HG02943 (cell line): ENCODE data around the gene CAMK2N1.

Experiments
- ATAC-seq: cut with Tn5 transposase; IDR thresholded peaks from one replicate; pipeline ENCODE4 v1.9.1; 2021; ENCODE audit warnings: mild to moderate bottlenecking, low read depth, moderate library complexity; ENCODE audit not compliant: unreplicated experiment

CAMK2N1 gene

DNA sequence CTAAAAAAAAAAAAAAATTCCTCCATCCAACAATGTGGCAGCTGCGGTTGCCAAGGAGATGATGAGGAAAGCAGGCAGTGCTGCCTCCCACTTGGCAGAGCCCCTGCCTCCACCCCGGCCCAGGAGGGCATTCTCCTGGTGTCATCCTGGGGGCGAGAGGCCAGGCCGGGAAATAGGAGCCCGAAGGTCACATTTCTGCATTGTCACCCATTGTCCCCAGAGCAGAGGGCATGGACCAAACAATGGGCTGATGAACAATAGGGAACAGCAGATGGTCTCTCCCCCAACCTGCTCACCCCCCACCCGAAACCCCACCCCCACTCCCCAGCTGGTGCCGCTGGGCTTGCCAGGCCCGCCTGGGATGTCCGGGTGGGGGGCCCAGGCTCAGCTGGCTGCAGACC, 37.3 kb downstream of the CAMK2N1 start:
- ATAC-seq, result no peak

DNA sequence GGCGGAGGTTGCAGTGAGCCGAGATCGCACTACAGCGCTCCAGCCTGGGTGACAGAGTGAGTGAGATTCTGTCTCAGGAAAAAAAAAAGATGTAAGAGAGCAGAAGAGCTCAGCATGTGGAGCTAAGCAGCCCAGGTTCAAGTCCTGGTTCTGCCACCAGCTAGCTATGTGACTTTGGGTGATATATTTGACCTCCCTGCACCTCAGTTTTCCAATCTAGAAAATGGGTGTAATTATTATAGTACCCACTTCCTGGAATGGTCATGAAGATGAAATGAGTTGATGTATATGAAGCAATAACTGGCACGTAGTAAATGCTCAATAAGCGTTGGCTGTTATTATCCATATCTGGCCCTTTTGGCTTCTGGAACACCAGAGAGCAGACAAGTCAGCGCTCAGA, 38.2 kb downstream of the CAMK2N1 start:
- ATAC-seq, result no peak

DNA sequence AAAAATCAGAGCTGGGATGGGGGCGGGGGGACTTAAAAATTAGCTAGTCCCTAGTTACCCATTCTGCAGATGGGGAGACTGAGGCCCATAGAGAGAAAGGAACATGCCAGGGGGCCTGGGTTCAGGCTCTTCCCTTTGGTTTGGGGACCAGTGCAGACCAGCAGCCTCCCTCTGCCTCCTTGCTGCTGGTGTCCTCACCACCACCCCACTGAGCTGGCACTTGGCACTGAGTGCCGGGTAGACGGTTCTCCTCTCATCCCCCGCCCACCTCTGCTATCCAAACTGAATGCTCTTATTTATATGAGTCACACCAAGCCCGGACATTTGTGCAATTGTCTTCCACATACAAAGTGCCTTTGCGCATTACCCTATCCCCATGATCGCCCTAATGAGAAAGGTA, 39.2 kb downstream of the CAMK2N1 start:
- ATAC-seq, result no peak

DNA sequence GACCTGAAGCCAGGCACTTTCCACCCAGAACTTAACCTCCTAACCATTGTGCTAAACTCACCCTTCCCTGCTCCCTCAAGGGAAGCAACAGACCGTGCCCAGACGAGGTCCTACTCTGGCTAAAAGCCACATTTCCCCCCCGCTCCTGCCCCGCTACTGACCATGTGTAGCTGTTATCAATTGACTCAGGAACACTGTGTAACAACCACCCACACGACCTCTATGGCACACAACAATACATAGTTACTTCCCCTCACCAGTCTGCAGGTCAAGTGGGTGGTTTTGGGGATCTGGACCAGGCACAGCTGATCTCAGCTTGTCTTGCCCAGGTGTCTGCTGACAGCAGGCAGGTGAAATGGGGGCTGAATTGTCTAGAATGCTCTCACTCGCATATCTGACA, 40.1 kb downstream of the CAMK2N1 start:
- no peak for ATAC-seq

DNA sequence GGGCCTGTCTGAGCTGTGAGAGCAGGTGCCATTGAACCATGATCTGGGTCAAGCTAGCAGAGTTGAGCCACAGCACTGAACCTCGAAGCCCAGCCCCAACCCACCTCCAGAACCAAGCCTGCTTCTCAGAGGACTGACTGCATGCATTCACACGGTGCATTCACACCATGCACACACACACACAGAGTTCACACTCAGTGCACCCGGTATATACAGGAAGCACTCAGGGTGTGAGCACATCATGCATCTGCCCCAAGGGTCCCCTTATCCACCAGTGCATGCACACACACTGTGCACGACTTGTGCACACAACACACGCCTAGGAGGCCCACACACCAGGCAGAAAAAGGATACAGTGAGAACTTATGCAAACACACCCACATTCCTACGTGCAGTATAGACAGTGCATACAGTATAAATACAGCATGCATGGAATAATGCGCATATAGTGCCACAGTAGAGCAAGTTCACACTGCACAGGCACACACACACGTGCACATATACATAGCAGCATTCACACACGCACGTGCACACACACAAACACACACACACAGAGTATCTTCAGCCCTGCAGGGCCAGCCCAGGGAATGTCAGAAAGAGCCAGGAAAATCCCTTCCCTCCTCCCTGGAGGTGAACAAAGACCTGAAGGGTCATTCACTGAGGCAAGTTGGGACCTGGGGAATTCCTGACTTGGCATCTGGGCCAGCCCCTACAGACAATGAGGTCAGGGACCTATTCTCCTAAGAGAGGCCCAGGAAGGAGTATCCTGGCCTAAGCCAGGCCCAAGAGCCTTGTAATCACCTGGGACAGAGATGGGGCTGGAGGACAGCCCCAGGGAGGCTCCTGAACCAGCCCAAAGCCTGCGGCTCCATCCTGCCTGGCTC, 42.1 kb downstream of the CAMK2N1 start:
- no peak for ATAC-seq

DNA sequence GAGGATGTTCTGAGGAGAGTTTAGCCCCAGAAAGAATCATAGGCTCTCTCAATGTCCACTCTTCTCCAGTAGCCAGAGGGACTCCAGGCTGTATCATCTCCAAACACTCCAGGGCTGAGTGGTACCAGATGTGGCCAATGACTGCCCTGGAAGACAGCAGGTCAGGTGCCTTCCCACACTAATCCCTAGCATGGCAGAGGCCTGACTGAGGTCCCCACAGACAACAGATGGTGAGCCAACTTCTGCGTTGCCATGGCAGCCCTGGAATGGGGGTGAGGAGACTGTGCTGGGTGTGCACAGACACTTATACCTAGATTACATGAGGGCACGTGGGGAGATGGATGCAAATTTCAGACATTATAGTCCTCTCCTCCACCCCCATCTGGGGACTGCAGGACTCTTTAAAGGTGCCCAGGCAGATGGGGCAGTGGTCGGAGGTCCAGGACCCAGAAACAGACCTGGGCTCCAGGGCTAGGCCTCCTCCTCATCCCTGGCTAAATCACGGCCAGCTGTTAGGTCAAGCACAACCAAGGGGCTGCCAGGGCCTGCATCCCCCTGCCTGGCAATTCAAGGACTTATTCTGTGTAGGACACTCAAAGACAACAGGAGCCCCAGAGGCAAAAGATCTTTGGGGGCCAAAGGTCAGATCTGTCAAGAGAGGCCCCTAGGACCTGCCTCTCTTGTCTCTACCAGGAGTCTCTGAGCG, 42.9 kb downstream of the CAMK2N1 start:
- ATAC-seq, result no peak

DNA sequence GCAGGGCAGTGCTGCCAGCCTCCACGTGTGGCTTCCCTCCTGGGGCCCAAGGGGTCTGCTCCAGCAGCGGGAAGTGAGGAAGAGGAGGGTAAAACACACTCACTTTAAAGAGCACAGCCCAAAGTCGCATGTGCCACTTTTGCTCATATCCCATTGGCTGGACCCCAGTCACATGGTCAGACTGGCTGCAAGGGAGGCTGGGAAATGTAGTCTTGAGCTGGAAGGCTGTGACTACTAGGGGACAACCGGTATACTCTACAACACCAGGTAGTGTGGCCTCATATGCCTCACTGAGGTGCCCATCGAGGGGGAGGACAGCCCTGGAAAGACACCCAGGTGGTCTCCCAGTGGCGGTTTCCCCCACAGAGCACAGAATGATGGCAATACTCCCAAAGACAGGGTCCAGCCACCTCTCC, 45.2 kb downstream of the CAMK2N1 start:
- ATAC-seq, result no peak

DNA sequence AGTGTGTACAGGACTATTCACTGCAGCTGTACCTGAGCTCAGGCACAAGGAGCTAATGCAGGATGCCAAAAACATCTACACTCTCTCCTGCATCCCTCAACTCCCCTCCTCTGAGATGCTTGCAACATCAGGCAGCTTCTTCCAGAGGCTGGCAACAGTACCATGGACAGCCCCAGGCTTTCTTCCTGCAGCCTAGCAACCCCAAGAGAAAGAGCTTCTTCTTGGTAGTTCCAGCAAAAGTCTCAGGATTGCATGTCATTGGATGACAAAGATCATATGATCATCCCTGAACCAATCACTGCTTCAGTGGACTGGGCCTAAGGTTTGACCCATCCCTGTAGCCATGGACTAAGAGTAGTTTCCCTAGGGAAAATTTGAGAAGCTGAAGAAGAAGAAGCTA, 46.7 kb downstream of the CAMK2N1 start:
- no peak for ATAC-seq

DNA sequence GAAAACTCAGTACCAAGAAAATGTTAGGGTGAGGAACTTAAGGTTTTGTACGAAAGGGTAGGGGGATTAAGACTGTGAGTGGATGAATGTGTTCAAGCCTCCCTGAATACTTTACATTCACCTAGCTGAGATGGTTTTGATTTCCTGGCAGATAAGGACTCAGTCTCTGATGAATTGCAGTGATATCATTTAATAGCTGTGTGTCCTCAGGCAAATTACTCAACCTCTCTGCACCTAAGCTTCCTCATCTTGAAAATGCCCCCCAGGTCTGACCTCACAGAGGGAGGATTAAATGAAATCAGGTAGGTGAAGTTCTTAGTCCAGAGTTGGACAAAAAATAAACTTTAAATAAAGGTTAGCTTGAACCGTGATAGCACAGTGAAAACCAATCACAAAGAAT, 48.4 kb downstream of the CAMK2N1 start:
- ATAC-seq, result no peak

DNA sequence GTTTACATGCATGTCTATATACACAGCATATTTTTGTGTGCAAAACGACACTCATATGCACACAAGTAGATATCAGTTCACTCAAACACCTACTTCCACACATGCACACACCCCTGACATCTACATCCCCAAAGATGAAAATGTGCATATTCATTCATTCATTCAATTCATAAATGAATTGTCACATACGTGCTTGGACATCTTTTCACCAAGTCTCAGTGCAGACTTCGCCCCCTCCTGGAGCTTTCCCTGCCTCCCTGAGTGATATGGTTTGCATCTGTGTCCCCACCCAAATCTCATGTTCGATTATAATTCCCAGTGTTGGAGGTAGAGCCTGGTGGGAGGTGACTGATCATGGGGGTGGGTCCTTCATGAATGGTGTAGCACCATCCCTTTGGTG, 53.1 kb downstream of the CAMK2N1 start:
- ATAC-seq, result no peak
